K562 treated with DMSO at 1 percent for 4 hours (cell line): ENCODE measurements around the gene PKHD1. TPM values are rescaled to one million over a fixed set of nuclear protein-coding genes. Genes with fewer than 3 reads are reported as not detected.

Source experiments
- total RNA-seq: library from RNA; unstranded; fragments of 300-600 nt; gene quantifications from 2 replicates; pipeline ENCODE4 v1.2.3, GENCODE V29; 2022; ENCODE audit not compliant: insufficient read depth

Gene PKHD1, protein sequence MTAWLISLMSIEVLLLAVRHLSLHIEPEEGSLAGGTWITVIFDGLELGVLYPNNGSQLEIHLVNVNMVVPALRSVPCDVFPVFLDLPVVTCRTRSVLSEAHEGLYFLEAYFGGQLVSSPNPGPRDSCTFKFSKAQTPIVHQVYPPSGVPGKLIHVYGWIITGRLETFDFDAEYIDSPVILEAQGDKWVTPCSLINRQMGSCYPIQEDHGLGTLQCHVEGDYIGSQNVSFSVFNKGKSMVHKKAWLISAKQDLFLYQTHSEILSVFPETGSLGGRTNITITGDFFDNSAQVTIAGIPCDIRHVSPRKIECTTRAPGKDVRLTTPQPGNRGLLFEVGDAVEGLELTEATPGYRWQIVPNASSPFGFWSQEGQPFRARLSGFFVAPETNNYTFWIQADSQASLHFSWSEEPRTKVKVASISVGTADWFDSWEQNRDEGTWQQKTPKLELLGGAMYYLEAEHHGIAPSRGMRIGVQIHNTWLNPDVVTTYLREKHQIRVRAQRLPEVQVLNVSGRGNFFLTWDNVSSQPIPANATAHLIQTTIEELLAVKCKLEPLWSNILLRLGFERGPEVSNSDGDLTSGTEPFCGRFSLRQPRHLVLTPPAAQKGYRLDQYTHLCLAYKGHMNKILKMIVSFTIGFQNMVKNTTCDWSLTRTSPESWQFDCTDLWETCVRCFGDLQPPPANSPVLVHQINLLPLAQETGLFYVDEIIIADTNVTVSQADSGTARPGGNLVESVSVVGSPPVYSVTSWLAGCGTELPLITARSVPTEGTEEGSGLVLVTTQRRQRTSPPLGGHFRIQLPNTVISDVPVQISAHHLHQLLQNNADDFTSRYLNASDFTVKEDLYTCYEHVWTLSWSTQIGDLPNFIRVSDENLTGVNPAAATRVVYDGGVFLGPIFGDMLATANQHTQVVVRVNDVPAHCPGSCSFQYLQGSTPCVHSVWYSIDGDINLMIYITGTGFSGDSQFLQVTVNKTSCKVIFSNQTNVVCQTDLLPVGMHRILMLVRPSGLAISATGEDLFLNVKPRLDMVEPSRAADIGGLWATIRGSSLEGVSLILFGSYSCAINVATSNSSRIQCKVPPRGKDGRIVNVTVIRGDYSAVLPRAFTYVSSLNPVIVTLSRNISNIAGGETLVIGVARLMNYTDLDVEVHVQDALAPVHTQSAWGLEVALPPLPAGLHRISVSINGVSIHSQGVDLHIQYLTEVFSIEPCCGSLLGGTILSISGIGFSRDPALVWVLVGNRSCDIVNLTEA (N-terminal part only)
- 0.07 TPM in 1 of 2 replicates, not detected in the other for total RNA-seq

GRCh38 chr6:52087498-52087999 lies at the start of gene PKHD1:
PKHD1 (minus strand) TSS chr6:52087613; CDS start chr6:52084933, 2,680 bp downstream.

Other genes starting within 250 kb of the PKHD1 start
- gene IL17A, start 98.8 kb upstream of the PKHD1 start, total RNA-seq: not detected in 2 replicates
- gene IL17F, start 156.9 kb upstream of the PKHD1 start, total RNA-seq: not detected in 2 replicates
- 163 and 205 TPM in 2 replicates for gene MCM3, start 197.1 kb upstream of the PKHD1 start, total RNA-seq